Mammary epithelial cell (primary cell): ENCODE measurements around the gene MAPT.

Source experiments
- CTCF ChIP-seq, 2 donors: IDR thresholded peaks in 1 of 2; conservative IDR thresholded peaks in 1 of 2; 2 replicates each; pipeline ENCODE4 v1.5.1; 2011 to 2012; ENCODE audit warnings: inconsistent platforms in 2 of 2, low read length in 2 of 2, mild to moderate bottlenecking in 2 of 2, control low read depth in 1 of 2, low read depth in 1 of 2; ENCODE audit not compliant: insufficient read depth in 1 of 2; ENCODE audit errors: extremely low read depth in 1 of 2
- EZH2 ChIP-seq: IDR thresholded peaks from 2 replicates; pipeline ENCODE4 v1.6.1; 2012; ENCODE audit warnings: low read length, inconsistent platforms, borderline replicate concordance

- TF ChIP-seq CTCF (conservative IDR thresholded peaks at IDR 0.05 in 1 of 2, IDR thresholded peaks at IDR 0.05 in 1 of 2; ENCODE audit: extremely low read depth in 1 of 2, insufficient read depth in 1 of 2, low read depth in 1 of 2, low read length in 2 of 2) (no peak), EZH2 (no peak)
Measured at GRCh38 chr17:45845376-45846185, 48.8 kb upstream of the MAPT start.
